Measurements from ENCODE around the gene THRA. TPM values are rescaled to one million over a fixed set of nuclear protein-coding genes. Genes with fewer than 3 reads are reported as not detected.

Gene THRA
- total and polyA plus RNA-seq, 5 donors from 2014 or later, result 10.7 to 29.4 (median 15.2) TPM

DNA sequence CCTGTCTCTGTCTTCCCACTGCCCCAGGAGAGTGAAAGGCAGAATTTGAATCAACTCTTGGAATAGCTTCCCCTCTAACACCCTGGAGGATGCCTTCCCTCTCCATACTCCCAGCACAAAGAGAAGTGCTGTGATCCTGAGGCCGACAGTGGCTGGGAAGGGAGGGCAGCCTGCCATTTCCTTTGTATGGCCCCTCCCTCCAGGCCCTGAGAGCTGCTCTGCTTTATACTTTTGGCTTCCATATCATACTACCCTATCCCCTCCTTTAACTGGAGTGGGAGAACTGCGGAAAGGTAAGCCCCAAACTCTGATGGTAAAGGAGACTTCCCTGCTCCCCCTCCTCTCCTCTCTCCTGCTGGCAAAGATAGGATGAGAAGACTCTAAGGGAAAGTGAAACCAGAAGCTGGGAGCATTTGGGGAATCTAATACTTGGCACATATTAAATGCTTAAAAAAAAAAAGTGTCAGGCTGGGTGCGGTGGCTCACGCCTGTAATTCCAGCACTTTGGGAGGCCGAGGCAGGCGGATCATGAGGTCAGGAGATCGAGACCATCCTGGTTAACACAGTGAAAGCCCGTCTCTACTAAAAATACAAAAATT, 4.5 kb upstream of the THRA start:
- no peaks in the 10 kb centered on the region for H3K9me3 Mint-ChIP-seq
- H3K36me3 Mint-ChIP-seq, result no peaks in the 10 kb centered on the region
- H3K27me3 Mint-ChIP-seq, result peaks cover 17% of the 10 kb centered on the region
- H3K4me3 Mint-ChIP-seq, result peak overlapping the region in 1 of 4 donors; percentile 22
- no peak overlapping the region for H3K4me3 ChIP-seq (ENCODE audit: low read depth, low read length)
- H3K36me3 ChIP-seq (ENCODE audit: control insufficient read depth, insufficient read depth, low read length), result no peaks in the 10 kb centered on the region
- H3K4me1 ChIP-seq (ENCODE audit: control insufficient read depth, insufficient read depth, low read length, poor library complexity, severe bottlenecking), result peaks cover 22% of the 10 kb centered on the region
- no peaks in the 10 kb centered on the region for H3K9me3 ChIP-seq (ENCODE audit: control insufficient read depth in 2 of 2, low read length in 2 of 2)
- no peak overlapping the region for H3K27ac Mint-ChIP-seq
- H3K4me1 Mint-ChIP-seq, result peaks cover 5 to 30% (median 14%) of the 10 kb centered on the region in 4 donors
- H3K27me3 ChIP-seq (ENCODE audit: control insufficient read depth, insufficient read depth, low read length), result no peaks in the 10 kb centered on the region
- H3K27ac ChIP-seq (ENCODE audit: insufficient read depth, low read length, poor library complexity, severe bottlenecking), result no peak overlapping the region
- no peak for DNase-seq
- ATAC-seq (ENCODE audit: low read depth in 2 of 2), result no peak

DNA sequence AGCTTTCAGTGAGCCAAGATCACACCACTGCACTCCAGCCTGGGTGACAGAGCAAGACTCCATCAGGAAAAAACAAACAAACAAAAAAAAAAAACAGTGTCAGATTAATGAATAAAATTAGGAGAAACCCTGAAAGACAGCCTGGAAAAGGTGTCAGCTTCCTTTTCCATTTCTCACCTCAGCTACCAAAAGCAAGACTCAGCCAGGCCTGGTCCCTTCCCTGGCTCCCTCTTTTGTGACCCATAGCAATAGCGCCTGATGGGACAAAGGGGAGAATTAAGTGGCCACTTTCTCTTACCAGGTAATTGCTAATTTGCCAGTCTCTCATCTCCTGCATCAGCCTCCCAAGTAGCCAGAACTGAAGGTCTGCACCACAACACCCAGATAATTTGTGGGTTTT, 3.9 kb upstream of the THRA start:
- no peaks in the 10 kb centered on the region for H3K9me3 ChIP-seq (ENCODE audit: control insufficient read depth in 2 of 2, low read length in 2 of 2)
- H3K36me3 Mint-ChIP-seq, result no peaks in the 10 kb centered on the region

DNA sequence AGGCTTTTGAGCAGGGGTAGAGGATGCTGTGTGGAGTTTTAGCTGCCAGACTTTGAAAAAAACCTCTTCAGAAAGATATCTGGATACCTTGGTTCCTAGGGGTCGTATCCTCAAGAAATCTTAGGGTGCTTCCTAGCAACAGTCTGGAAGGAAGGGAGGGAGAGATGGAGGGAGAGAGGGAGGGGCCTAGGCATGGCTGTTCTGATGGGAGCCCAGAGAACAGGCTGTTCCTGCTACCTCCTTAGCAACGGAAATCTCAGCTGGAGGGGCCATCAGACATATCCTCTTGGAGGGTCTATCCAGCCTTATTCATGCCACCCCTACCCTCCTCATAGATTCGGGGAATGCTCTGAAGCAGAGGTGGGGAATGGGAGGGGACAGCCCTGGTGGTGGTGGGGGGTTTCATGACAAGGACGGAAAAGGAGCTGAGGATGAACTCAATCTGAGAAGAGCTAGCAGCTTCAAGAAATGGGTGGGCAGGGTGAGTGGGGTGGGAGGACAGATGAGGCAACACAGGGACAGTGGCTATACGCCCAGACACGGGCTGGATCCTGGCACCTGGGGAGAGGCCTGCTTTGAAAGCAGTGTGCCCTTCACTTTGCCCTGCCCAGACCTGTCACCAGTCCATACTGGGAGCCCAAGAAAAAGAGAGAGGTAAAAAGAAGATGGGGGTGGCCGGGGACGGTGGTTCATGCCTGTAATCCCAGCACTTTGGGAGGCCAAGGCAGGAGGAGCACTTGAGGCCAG, 2.9 kb upstream of the THRA start:
- Mint-ChIP-seq H3K27me3 (peaks cover 17% of the 10 kb centered on the region), H3K36me3 (peaks cover 4% of the 10 kb centered on the region), H3K9me3 (peaks cover 0 to 2% (median 0%) of the 10 kb centered on the region in 7 donors), H3K4me1 (peaks cover 9 to 33% (median 21%) of the 10 kb centered on the region in 4 donors), H3K4me3 (peak overlapping the region; percentile 52 to 80 (median 66)), H3K27ac (no peak overlapping the region)
- Histone ChIP-seq H3K4me1 (ENCODE audit: control insufficient read depth, insufficient read depth, low read length, poor library complexity, severe bottlenecking) (peaks cover 28% of the 10 kb centered on the region), H3K4me3 (ENCODE audit: low read depth, low read length) (no peak overlapping the region), H3K27me3 (ENCODE audit: control insufficient read depth, insufficient read depth, low read length) (no peaks in the 10 kb centered on the region), H3K36me3 (ENCODE audit: control insufficient read depth, insufficient read depth, low read length) (no peaks in the 10 kb centered on the region), H3K9me3 (ENCODE audit: control insufficient read depth in 2 of 2, low read length in 2 of 2) (no peaks in the 10 kb centered on the region), H3K27ac (ENCODE audit: insufficient read depth, low read length, poor library complexity, severe bottlenecking) (no peak overlapping the region)
- ATAC-seq (ENCODE audit: low read depth in 2 of 2), result no peak
- no peak for DNase-seq

More for the DNA sequence above, 3.9 kb upstream of the THRA start:
- Histone ChIP-seq H3K36me3 (ENCODE audit: control insufficient read depth, insufficient read depth, low read length) (no peaks in the 10 kb centered on the region), H3K4me3 (ENCODE audit: low read depth, low read length) (no peak overlapping the region), H3K27ac (ENCODE audit: insufficient read depth, low read length, poor library complexity, severe bottlenecking) (no peak overlapping the region), H3K27me3 (ENCODE audit: control insufficient read depth, insufficient read depth, low read length) (no peaks in the 10 kb centered on the region), H3K4me1 (ENCODE audit: control insufficient read depth, insufficient read depth, low read length, poor library complexity, severe bottlenecking) (peaks cover 23% of the 10 kb centered on the region)
- no peak for ATAC-seq (ENCODE audit: low read depth in 2 of 2)
- DNase-seq, result no peak
- H3K4me3 Mint-ChIP-seq, result peak overlapping the region in 1 of 4 donors; percentile 22
- peaks cover 17% of the 10 kb centered on the region for H3K27me3 Mint-ChIP-seq
- no peak overlapping the region for H3K27ac Mint-ChIP-seq
- peaks cover 0 to 2% (median 0%) of the 10 kb centered on the region in 7 donors for H3K9me3 Mint-ChIP-seq
- peaks cover 5 to 32% (median 16%) of the 10 kb centered on the region in 4 donors for H3K4me1 Mint-ChIP-seq

DNA sequence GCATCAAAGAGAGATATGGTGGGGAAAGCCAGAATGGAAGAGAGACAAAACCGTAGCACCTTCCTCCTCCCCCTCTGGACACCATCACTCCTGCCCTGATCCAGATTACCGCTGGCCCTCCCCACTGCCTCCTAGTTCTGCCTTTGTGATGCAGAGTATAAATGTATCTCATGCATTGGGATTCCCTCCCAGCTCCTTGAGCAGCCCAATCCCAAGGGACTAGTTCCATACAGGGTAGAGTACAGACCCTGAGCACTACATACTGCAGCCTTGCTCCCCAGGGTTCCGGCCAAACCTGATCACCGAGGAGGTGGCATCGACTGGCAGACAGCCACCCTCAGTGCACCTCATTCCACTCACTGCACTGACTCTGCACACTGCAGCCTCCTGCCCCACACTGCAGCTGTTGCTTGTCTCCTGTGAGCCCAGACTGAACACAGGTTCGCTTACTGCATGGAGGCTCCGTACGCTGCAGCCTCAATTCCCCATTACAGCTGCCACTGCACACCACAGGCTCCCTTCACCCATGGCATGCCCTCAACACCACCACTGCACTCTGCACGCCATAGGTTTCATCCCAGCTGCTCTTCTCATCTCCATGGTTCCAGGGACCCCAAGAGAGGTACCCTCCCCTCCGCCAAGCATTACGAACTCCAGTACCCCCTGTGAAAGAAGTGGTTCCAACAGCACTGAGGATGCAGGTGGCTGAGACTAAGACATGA, 1.7 kb upstream of the THRA start:
- H3K9me3 ChIP-seq (ENCODE audit: control insufficient read depth in 2 of 2, low read length in 2 of 2), result no peaks in the 10 kb centered on the region
- ATAC-seq (ENCODE audit: low read depth in 2 of 2) (no peak), DNase-seq (no peak)
- no peaks in the 10 kb centered on the region for H3K36me3 ChIP-seq (ENCODE audit: control insufficient read depth, insufficient read depth, low read length)
- Mint-ChIP-seq H3K27me3 (peaks cover 17% of the 10 kb centered on the region), H3K4me3 (peak overlapping the region; percentile 87 to 93 (median 90)), H3K36me3 (peaks cover 4% of the 10 kb centered on the region), H3K27ac (peak overlapping the region in 2 of 3 donors; percentile 31 to 81), H3K9me3 (peaks cover 0 to 3% (median 0%) of the 10 kb centered on the region in 7 donors), H3K4me1 (peaks cover 9 to 42% (median 28%) of the 10 kb centered on the region in 4 donors)
- no peaks in the 10 kb centered on the region for H3K27me3 ChIP-seq (ENCODE audit: control insufficient read depth, insufficient read depth, low read length)
- H3K4me1 ChIP-seq (ENCODE audit: control insufficient read depth, insufficient read depth, low read length, poor library complexity, severe bottlenecking), result peaks cover 38% of the 10 kb centered on the region
- H3K27ac ChIP-seq (ENCODE audit: insufficient read depth, low read length, poor library complexity, severe bottlenecking), result no peak overlapping the region
- no peak overlapping the region for H3K4me3 ChIP-seq (ENCODE audit: low read depth, low read length)

GRCh38 chr17:40061609-40062038, 1.1 kb upstream of the THRA start:
- H3K4me3 ChIP-seq (ENCODE audit: low read depth, low read length), result no peak overlapping the region
- peaks cover 9 to 48% (median 30%) of the 10 kb centered on the region in 4 donors for H3K4me1 Mint-ChIP-seq
- ATAC-seq (ENCODE audit: low read depth in 2 of 2) (no peak), DNase-seq (no peak)
- H3K27me3 ChIP-seq (ENCODE audit: control insufficient read depth, insufficient read depth, low read length), result no peaks in the 10 kb centered on the region
- peaks cover 17% of the 10 kb centered on the region for H3K27me3 Mint-ChIP-seq
- peaks cover 4% of the 10 kb centered on the region for H3K36me3 Mint-ChIP-seq
- H3K9me3 Mint-ChIP-seq, result peaks cover 0 to 3% (median 0%) of the 10 kb centered on the region in 7 donors
- no peak overlapping the region for H3K27ac ChIP-seq (ENCODE audit: insufficient read depth, low read length, poor library complexity, severe bottlenecking)
- H3K4me1 ChIP-seq (ENCODE audit: control insufficient read depth, insufficient read depth, low read length, poor library complexity, severe bottlenecking), result peaks cover 40% of the 10 kb centered on the region
- H3K9me3 ChIP-seq (ENCODE audit: control insufficient read depth in 2 of 2, low read length in 2 of 2), result no peaks in the 10 kb centered on the region
- no peaks in the 10 kb centered on the region for H3K36me3 ChIP-seq (ENCODE audit: control insufficient read depth, insufficient read depth, low read length)
- peak overlapping the region; percentile 87 to 93 (median 90) for H3K4me3 Mint-ChIP-seq
- H3K27ac Mint-ChIP-seq, result peak overlapping the region in 2 of 3 donors; percentile 81 to 83

- peaks cover 11 to 64% (median 42%) of the 10 kb centered on the region in 4 donors for H3K4me1 Mint-ChIP-seq
- H3K9me3 Mint-ChIP-seq, result peaks cover 0 to 3% (median 0%) of the 10 kb centered on the region in 7 donors
- DNase-seq (peak in 1 of 3 donors; percentile 33), ATAC-seq (ENCODE audit: low read depth in 2 of 2) (no peak)
- Histone ChIP-seq H3K4me1 (ENCODE audit: control insufficient read depth, insufficient read depth, low read length, poor library complexity, severe bottlenecking) (peaks cover 55% of the 10 kb centered on the region), H3K27ac (ENCODE audit: insufficient read depth, low read length, poor library complexity, severe bottlenecking) (peak overlapping the region; percentile 51), H3K36me3 (ENCODE audit: control insufficient read depth, insufficient read depth, low read length) (no peaks in the 10 kb centered on the region), H3K9me3 (ENCODE audit: control insufficient read depth in 2 of 2, low read length in 2 of 2) (no peaks in the 10 kb centered on the region), H3K4me3 (ENCODE audit: low read depth, low read length) (peak overlapping the region; percentile 78), H3K27me3 (ENCODE audit: control insufficient read depth, insufficient read depth, low read length) (no peaks in the 10 kb centered on the region)
- peak overlapping the region; percentile 85 to 90 (median 88) for H3K27ac Mint-ChIP-seq
- H3K27me3 Mint-ChIP-seq, result peaks cover 14% of the 10 kb centered on the region
- H3K4me3 Mint-ChIP-seq, result peak overlapping the region; percentile 82 to 94 (median 92)
- H3K36me3 Mint-ChIP-seq, result peaks cover 4% of the 10 kb centered on the region
These were observed 514 bp downstream of the THRA start for GRCh38 chr17:40063187-40063771.

- Mint-ChIP-seq H3K36me3 (peaks cover 4% of the 10 kb centered on the region), H3K27me3 (peaks cover 7% of the 10 kb centered on the region), H3K4me1 (peaks cover 12 to 71% (median 47%) of the 10 kb centered on the region in 4 donors), H3K9me3 (peaks cover 0 to 3% (median 0%) of the 10 kb centered on the region in 7 donors), H3K4me3 (peak overlapping the region; percentile 82 to 94 (median 92)), H3K27ac (peak overlapping the region; percentile 85 to 95 (median 88))
- no peaks in the 10 kb centered on the region for H3K36me3 ChIP-seq (ENCODE audit: control insufficient read depth, insufficient read depth, low read length)
- ATAC-seq (ENCODE audit: low read depth in 2 of 2) (peak in 1 of 2 donors; percentile 15), DNase-seq (no peak)
- H3K27ac ChIP-seq (ENCODE audit: insufficient read depth, low read length, poor library complexity, severe bottlenecking), result peak overlapping the region; percentile 51
- H3K4me3 ChIP-seq (ENCODE audit: low read depth, low read length), result peak overlapping the region; percentile 78
- no peaks in the 10 kb centered on the region for H3K9me3 ChIP-seq (ENCODE audit: control insufficient read depth in 2 of 2, low read length in 2 of 2)
- H3K4me1 ChIP-seq (ENCODE audit: control insufficient read depth, insufficient read depth, low read length, poor library complexity, severe bottlenecking), result peaks cover 62% of the 10 kb centered on the region
- H3K27me3 ChIP-seq (ENCODE audit: control insufficient read depth, insufficient read depth, low read length), result no peaks in the 10 kb centered on the region
These were observed 1.3 kb downstream of the THRA start for GRCh38 chr17:40063901-40064531.

Measured in CD4-positive, CD25-positive, alpha-beta regulatory T cell (primary cell).